Sciatic nerve (tissue), 2 donors: Measurements from ENCODE around the gene ID3. TPM values are rescaled to one million over a fixed set of nuclear protein-coding genes. Genes with fewer than 3 reads are reported as not detected.
"Not testable (repeated sequence)": the region's sequence is repeated elsewhere in the genome, so short reads cannot be mapped to it uniquely, and the experiment has no call there.

ENCODE experiments used
- ATAC-seq: fragments of 200-7000 bp; cut with Tn5 transposase; one replicate; pipeline ENCODE4 v1.9.1; 2020; ENCODE audit warnings: mild to moderate bottlenecking, moderate library complexity
- DNase-seq: peaks from one replicate; pipeline ENCODE4 v3.0.0-alpha.2; 2020; ENCODE audit warnings: low spot score
- intact Hi-C: fragments of 100-400 bp; cut with DNase I; formaldehyde crosslinking; loops from one replicate; pipeline ENCODE4 v1.14.2; 2022
- total RNA-seq: library from RNA; stranded (reverse); fragmentation: NEBNext Ultra II Directional; extraction: Animal tissue kit (Norgen Biotek cat#: 25700); gene quantifications from one replicate; pipeline ENCODE4 v1.2.1, GENCODE V29; 2021
- donor health status: DM: no; HTN: no; CAD: no.
- donor health status: DM: no; HTN: no; CAD: no.

The ID3 gene
- total RNA-seq, 1 donor from 2014 or later, result 289 TPM

- DNase-seq (no peak), ATAC-seq (no peak)
- intact Hi-C loops, result no loop called here
Observed at GRCh38 chr1:23590058-23590783, 30.9 kb upstream of the ID3 start.

- intact Hi-C loops, result no loop called here
- DNase-seq, result no peak
- ATAC-seq, result no peak
Observed at GRCh38 chr1:23589585-23589986, 30.3 kb upstream of the ID3 start.

- ATAC-seq (no peak), DNase-seq (no peak)
- intact Hi-C loops, result no loop called here
Observed at GRCh38 chr1:23588749-23589548, 29.6 kb upstream of the ID3 start.

GRCh38 chr1:23585321-23586022 is 26.2 kb upstream of the ID3 start:
- intact Hi-C loops, result no loop called here

GRCh38 chr1:23583727-23584126 is 24.4 kb upstream of the ID3 start:
- ATAC-seq, intact Hi-C loops, DNase-seq: not testable (repeated sequence)

More at GRCh38 chr1:23585321-23586022, 26.2 kb upstream of the ID3 start:
- DNase-seq, result no peak
- peak; percentile 78 for ATAC-seq

- DNase-seq (no peak), ATAC-seq (no peak)
- intact Hi-C loops, result no loop called here
Observed at GRCh38 chr1:23582820-23583219, 23.5 kb upstream of the ID3 start.

- intact Hi-C loops, result no loop called here
- ATAC-seq (peak; percentile 47), DNase-seq (no peak)
Observed at GRCh38 chr1:23581219-23581618, 21.9 kb upstream of the ID3 start.

- intact Hi-C loops, result no loop called here
- ATAC-seq (no peak), DNase-seq (no peak)
Observed at GRCh38 chr1:23578997-23579363, 19.7 kb upstream of the ID3 start.

- no peak for DNase-seq
- intact Hi-C loops, result no loop called here
- ATAC-seq, result no peak
Observed at GRCh38 chr1:23578311-23578996, 19.2 kb upstream of the ID3 start.

- ATAC-seq (peak; percentile 67), DNase-seq (no peak)
- intact Hi-C loops, result no loop called here
Observed at GRCh38 chr1:23577056-23578004, 18.0 kb upstream of the ID3 start.

GRCh38 chr1:23576338-23577055 is 17.2 kb upstream of the ID3 start:
- no peak for DNase-seq
- ATAC-seq, result no peak
- intact Hi-C loops, result no loop called here

- DNase-seq (no peak), ATAC-seq (no peak)
- intact Hi-C loops, result no loop called here
Observed at GRCh38 chr1:23575226-23575810, 16.0 kb upstream of the ID3 start.

GRCh38 chr1:23574265-23574754 is 15.0 kb upstream of the ID3 start:
- no peak for ATAC-seq
- intact Hi-C loops, result no loop called here

GRCh38 chr1:23573574-23574182 is 14.4 kb upstream of the ID3 start:
- DNase-seq (no peak), ATAC-seq (no peak)
- intact Hi-C loops, result no loop called here

More at GRCh38 chr1:23574265-23574754, 15.0 kb upstream of the ID3 start:
- no peak for DNase-seq

- no peak for ATAC-seq
- DNase-seq, result no peak
- intact Hi-C loops, result no loop called here
Observed at GRCh38 chr1:23571465-23571864, 12.2 kb upstream of the ID3 start.

GRCh38 chr1:23570001-23570691 is 10.8 kb upstream of the ID3 start:
- intact Hi-C loops, result no loop called here
- no peak for ATAC-seq
- no peak for DNase-seq
